Subcutaneous adipose tissue (tissue), 4 donors: ENCODE measurements around the gene TCAF1. TPM values are rescaled to one million over a fixed set of nuclear protein-coding genes. Genes with fewer than 3 reads are reported as not detected.

ENCODE experiments used
- total RNA-seq, 4 donors: library from RNA; depleted of rRNA; stranded (reverse); fragments of >200 nt; gene quantifications; one replicate each; pipeline ENCODE4 v1.1.0, GENCODE V29; 2016
- TF ChIP-seq, protein P1 (sequence below): fragments of 450-650 bp; IDR thresholded peaks from one replicate; pipeline ENCODE4 v1.5.1; 2016; ENCODE audit warnings: low read depth, mild to moderate bottlenecking, control low read depth, antibody characterized with exemption, moderate library complexity

TCAF1 gene
- total RNA-seq, 4 donors from 2014 or later, result 30.0 to 59.5 (median 39.5) TPM

DNA sequence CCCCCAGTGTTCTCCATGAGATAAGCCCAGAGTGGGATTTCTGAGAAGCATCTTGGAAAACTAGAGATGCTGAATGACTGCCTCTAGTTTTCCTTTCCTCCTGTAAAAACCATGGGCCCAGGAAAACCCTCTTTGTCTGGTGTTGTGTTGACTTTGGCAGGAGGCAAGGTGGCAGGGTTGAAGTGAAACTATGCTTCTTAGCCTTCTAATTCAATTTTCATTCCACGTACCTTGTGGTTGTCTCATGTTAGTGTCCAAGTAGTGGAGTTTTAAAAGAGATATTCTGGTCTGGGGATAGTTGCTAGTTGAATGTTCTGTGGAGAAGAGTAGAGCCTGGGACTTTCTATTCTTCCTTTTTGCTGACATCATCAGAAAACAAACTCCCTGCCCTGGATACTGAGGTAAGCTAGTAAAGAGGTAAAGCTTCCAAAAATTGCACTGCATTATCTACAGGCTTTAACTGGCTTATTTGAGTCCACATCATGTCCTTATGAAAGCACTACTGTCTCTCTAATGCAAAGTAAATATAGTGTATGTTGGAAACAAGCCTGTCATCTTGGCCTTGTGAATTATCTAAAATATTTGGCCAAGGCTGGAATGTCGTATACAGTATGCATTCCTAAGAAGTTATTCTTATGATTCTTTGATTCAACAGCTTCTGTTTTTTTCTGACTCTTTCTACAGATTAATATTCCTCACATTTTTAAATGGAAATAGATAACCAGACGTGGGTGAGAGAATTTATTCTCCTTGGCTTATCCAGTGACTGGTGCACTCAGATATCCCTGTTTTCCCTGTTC is 32.8 kb upstream of the TCAF1 start, which contains the start of gene OR2F2:
Gene OR2F2, plus strand, starts transcription at position 708 of the 800 bp plus-strand sequence. Its CDS starts 0 bp downstream, at position 708.
- TF ChIP-seq, protein P1, sequence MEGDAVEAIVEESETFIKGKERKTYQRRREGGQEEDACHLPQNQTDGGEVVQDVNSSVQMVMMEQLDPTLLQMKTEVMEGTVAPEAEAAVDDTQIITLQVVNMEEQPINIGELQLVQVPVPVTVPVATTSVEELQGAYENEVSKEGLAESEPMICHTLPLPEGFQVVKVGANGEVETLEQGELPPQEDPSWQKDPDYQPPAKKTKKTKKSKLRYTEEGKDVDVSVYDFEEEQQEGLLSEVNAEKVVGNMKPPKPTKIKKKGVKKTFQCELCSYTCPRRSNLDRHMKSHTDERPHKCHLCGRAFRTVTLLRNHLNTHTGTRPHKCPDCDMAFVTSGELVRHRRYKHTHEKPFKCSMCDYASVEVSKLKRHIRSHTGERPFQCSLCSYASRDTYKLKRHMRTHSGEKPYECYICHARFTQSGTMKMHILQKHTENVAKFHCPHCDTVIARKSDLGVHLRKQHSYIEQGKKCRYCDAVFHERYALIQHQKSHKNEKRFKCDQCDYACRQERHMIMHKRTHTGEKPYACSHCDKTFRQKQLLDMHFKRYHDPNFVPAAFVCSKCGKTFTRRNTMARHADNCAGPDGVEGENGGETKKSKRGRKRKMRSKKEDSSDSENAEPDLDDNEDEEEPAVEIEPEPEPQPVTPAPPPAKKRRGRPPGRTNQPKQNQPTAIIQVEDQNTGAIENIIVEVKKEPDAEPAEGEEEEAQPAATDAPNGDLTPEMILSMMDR, result no peak

DNA sequence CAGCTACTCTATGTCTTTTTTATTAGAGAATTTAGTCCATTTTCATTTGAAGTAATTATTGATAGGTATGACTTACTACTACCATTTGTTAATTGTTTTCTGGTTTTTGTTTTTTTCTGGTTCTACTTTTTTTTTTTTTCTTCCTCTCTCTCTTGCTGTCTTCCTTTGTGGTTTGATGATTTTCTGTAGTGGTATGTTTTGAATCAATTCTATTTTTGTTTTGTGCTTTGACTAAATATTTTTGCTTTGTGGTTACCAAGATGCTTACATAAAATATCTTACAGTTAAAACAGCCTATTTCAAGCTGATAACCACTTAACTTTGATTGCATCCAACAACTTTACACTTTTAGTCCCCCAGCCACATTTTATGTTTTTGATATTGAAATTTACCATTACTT is 29.8 kb upstream of the TCAF1 start:
- TF ChIP-seq, protein P1, result no peak

DNA sequence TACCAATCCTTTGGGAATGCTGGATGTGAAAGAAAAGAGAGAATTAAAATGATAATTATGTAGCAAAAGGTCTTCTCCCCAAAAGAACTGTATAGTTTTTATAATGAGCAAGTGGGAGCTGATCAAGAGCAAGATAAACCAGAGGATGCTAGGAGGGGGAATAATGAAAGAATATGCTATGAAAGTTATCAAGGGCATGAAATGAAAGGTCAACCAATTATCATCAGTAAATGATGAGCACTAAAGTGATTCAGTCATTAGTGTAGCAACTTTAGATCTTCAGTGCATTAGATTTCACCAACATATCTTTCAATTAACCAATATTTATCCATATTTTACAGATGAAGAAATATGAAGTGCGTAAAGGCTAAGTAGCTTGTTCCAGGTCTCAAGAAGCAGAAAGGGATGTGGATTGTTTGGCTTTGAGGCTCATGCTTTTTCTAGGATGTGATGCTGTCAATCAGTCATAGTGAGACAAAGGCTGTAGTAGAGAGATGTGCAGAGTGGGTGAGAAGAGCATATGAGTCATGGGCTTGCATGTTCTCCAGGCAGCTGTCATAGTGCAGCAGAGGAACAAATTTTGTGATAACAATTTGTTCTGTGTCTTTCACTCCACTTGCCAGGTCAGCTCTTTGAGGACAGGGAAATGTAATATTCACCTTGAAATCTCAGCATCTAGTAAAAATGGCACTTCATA is 27.4 kb upstream of the TCAF1 start:
- TF ChIP-seq, protein P1, result no peak

DNA sequence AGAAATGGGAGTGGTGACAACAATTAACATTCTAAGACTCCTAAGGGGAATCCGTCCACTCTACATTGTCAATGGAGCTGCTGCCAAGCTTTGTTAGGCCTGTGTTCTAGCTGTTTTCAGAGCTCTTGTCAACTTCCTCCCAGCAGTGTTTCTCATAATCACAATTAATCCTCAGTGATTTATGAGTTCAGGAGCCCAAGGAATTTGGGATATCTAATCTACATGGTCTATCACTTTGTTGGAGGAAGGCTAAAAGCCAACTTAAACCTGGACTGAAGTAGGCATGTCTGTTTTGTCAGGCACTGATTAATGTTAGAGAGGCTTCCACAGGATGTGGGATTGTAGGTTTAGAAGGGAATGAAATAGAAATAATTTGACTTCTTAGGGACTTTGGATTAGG is 22.9 kb upstream of the TCAF1 start:
- TF ChIP-seq, protein P1, result no peak

DNA sequence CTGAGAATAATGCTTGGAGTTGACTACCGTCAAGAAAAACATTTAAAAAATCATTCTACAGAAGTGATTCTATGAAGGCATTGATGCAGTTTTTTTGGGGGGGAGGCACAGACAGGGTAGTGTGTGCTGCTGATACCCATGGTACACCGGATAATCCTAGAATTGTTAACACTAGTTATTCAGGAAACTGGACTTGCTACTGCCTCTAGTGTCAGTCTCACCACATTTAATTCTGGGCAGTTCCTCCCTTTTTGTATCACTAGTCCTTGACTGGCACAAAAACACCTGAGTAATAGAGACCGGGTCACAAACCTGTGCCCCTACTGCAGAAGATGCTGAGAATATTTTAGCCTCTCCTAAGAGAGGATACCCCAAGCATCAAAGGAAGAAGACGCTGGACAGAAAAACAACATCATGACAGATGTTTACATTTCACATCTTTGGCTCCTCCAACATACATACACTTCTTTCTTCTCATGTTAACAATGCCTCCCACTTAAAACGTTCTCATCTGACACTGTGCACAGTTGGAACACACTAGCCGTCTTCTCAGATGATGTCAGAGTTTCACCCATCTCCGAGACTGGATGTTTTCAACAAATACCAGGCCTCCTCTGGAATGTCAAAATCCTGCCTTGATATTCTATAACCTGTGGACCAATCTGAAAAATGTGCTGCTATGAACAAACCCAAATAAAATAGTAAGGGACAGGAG is 13.1 kb upstream of the TCAF1 start:
- TF ChIP-seq, protein P1, result no peak

DNA sequence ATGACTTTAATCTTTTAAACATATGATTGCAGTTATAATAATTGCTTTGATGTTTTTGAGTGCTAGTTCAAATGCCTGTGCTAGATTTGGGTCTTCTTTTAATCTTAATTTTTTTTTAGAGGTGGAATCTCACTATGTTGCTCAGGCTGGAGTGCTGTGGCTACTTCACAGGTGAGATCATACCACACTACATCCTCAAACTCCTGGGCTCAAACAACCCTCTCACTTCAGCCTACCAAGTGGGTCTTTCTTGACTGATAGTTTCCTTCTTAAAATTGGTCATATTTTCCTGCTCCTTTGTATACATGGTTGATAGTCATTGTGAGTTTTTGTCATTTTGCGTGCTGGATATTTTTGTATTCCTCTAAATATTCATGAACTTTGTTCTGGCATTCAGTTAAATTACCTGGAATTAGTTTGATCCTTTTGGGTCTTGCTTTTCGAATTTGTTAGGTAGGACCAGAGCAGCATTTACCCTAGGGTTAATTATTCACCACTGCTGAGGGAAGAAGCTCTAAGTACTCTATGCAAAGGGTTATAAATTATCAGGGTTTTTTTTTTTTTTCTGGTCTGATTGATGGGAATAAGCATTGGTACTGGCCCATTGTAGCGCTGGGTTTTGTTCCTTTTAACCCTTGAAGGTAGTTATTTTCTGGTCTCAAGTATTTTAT is 12.1 kb upstream of the TCAF1 start:
- TF ChIP-seq, protein P1, result no peak
